ENCODE results near the gene TMPRSS13. TPM values are rescaled to one million over a fixed set of nuclear protein-coding genes. Genes with fewer than 3 reads are reported as not detected.

Gene TMPRSS13
- total and polyA plus RNA-seq, 2 of the 13 experiments (the other 11 are each of a cell fraction or from before 2014, with no cell fraction given) = not detected

DNA sequence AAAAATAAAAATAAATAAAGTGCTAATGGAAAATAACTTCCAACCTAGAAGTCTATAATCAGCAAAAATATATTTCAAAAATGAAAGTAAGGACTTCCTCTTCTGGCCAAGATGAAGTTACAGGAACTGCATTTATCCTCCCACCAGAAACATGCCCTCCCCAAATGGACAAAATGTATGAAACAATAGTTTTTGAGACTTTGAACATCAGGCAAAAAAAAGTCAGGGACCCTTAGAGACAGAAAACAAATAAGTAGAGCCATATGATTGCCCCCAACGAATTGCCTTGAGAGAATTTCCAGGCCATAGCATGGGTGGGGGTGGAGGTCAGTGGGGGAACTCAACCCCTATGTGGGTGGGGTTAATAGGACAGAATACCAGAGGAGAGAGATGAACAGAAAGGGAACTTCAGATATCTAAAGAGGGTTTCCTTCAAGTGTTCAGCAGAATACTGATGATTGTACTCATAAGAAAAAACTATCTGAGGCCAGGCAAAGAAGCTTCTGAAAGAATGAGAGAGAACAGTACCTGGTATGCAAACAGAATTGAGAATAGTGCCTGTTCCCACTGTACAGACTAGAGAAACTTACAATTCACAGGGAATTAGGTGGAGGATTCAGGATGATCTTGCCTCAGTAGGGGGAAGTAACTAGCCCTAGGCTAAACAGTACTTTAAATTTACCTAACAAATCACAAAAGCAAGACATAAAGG, 30.4 kb upstream of the TMPRSS13 start:
- 0 out of 2 replicates have a peak, but pooled peaks cover 3% of the 10 kb centered on the region for H3K4me1 ChIP-seq (ENCODE audit: insufficient read depth, low read length)
- no peak overlapping the region for H3K4me3 ChIP-seq (replicated peaks in 1 of 3; ENCODE audit: insufficient read depth in 1 of 3, low read depth in 2 of 3, low read length in 3 of 3)
- no peaks in the 10 kb centered on the region for H3K9me3 ChIP-seq (ENCODE audit: low read length)
- TF ChIP-seq ZNF577 (CRISPR knock-in tag; IDR thresholded peaks at IDR 0.05; ENCODE audit: borderline replicate concordance, low read depth) = no peak
- no peak for TF ChIP-seq ZBTB3 (CRISPR knock-in tag; IDR thresholded peaks at IDR 0.05; ENCODE audit: borderline replicate concordance, low read depth)
- TF ChIP-seq GATA4 (IDR thresholded peaks at IDR 0.05; ENCODE audit: borderline replicate concordance, low read depth) = no peak
- TF ChIP-seq, protein P1, sequence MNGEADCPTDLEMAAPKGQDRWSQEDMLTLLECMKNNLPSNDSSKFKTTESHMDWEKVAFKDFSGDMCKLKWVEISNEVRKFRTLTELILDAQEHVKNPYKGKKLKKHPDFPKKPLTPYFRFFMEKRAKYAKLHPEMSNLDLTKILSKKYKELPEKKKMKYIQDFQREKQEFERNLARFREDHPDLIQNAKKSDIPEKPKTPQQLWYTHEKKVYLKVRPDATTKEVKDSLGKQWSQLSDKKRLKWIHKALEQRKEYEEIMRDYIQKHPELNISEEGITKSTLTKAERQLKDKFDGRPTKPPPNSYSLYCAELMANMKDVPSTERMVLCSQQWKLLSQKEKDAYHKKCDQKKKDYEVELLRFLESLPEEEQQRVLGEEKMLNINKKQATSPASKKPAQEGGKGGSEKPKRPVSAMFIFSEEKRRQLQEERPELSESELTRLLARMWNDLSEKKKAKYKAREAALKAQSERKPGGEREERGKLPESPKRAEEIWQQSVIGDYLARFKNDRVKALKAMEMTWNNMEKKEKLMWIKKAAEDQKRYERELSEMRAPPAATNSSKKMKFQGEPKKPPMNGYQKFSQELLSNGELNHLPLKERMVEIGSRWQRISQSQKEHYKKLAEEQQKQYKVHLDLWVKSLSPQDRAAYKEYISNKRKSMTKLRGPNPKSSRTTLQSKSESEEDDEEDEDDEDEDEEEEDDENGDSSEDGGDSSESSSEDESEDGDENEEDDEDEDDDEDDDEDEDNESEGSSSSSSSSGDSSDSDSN (CRISPR knock-in tag; IDR thresholded peaks at IDR 0.05) = no peak
- no peak for TF ChIP-seq ZNF431 (CRISPR knock-in tag; IDR thresholded peaks at IDR 0.05; ENCODE audit: borderline replicate concordance, low read depth)
- no peak for TF ChIP-seq KMT2A (CRISPR knock-in tag; IDR thresholded peaks at IDR 0.05)
- TF ChIP-seq BHLHE40 (IDR thresholded peaks at IDR 0.05; ENCODE audit: low read length) = no peak
- no peak for TF ChIP-seq JUND (CRISPR knock-in tag; IDR thresholded peaks at IDR 0.05)
- TF ChIP-seq ZNF335 (CRISPR knock-in tag; IDR thresholded peaks at IDR 0.05) = no peak
- no peak for TF ChIP-seq SP4 (CRISPR knock-in tag; IDR thresholded peaks at IDR 0.05)
- TF ChIP-seq ZNF160 (CRISPR knock-in tag; IDR thresholded peaks at IDR 0.05) = no peak
- TF ChIP-seq HNRNPK (IDR thresholded peaks at IDR 0.05; ENCODE audit: low read depth, low read length, poor library complexity, severe bottlenecking) = no peak
- TF ChIP-seq ZBTB21 (CRISPR knock-in tag; IDR thresholded peaks at IDR 0.05) = no peak
- no peak for TF ChIP-seq RARG (CRISPR knock-in tag; IDR thresholded peaks at IDR 0.05; ENCODE audit: low read depth)
- no peak for TF ChIP-seq ZNF343 (CRISPR knock-in tag; IDR thresholded peaks at IDR 0.05)
- TF ChIP-seq, protein P2, sequence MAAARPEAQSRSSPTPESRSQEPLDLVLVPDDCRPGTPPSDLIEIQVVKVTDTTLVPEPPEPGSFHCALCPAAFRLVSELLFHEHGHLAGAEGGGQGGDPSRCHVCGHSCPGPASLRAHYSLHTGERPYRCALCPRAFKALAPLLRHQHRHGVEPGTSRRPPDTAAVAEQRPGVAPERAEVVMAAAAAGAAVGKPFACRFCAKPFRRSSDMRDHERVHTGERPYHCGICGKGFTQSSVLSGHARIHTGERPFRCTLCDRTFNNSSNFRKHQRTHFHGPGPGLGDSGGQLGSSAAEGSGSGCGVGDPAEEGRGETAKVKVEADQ (CRISPR knock-in tag; IDR thresholded peaks at IDR 0.05; ENCODE audit: borderline replicate concordance) = no peak
- no peak overlapping the region for H2AFZ ChIP-seq (ENCODE audit: low read length)
- no peaks in the 10 kb centered on the region for H3K27me3 ChIP-seq (ENCODE audit: control insufficient read depth in 1 of 2, insufficient read depth in 2 of 2, low read length in 2 of 2)
- H3K4me2 ChIP-seq (ENCODE audit: low read depth, low read length) = no peak overlapping the region
- 0% methylated on average over 1 of the region's 1 CpG for WGBS (ENCODE audit: low lambda C conversion rate)
- H3K27ac ChIP-seq (ENCODE audit: extremely low read length, insufficient read depth, low read length) = no peak overlapping the region
- POLR2A ChIA-PET = no interaction called here
- ATAC-seq (no peak), FAIRE-seq (no peak), DNase-seq (ENCODE audit: low spot score) (no peak)
- CTCF ChIA-PET (ENCODE audit: low intra/inter-chr PET ratio, low total read pairs) = no interaction called here
- no peaks in the 10 kb centered on the region for H3K79me2 ChIP-seq (ENCODE audit: insufficient read depth, low read length)
- in situ Hi-C loops (cut with HindIII; ENCODE audit: extremely low pct_ligation_motif_present, low pct_unique_long_range_greater_than_20kb) (no loop called here), intact Hi-C loops (cut with micrococcal nuclease; ENCODE audit: unreplicated experiment) (no loop called here)
- no peak overlapping the region for H3K9ac ChIP-seq (ENCODE audit: insufficient read depth, low read depth, low read length)
- H4K20me1 ChIP-seq (ENCODE audit: insufficient read depth, low read length) = no peaks in the 10 kb centered on the region
- no peaks in the 10 kb centered on the region for H3K36me3 ChIP-seq (replicated peaks in 1 of 2; ENCODE audit: control insufficient read depth in 1 of 2, insufficient read depth in 2 of 2, low read length in 2 of 2)
- BruUV-seq (replicated peaks) = no TSS peak

Data from HepG2 (cell line).